ENCODE data around the gene NEURL1B.
A peak's percentile ranks its signal among the peaks of the same experiment; 100 is the strongest.

Gene NEURL1B

GRCh38 chr5:172664681-172665541 is 23.8 kb downstream of the NEURL1B start:
- no peak for DNase-seq (ENCODE audit: low read depth)
- TF ChIP-seq CTCF (IDR thresholded peaks at IDR 0.05; ENCODE audit: low read depth, low read length): no peak
- no peak for TF ChIP-seq MYC (IDR thresholded peaks at IDR 0.05; ENCODE audit: low read depth, low read length)
- TF ChIP-seq MAX (IDR thresholded peaks at IDR 0.05; ENCODE audit: low read depth, low read length): no peak
- no peak for TF ChIP-seq POLR2A (IDR thresholded peaks at IDR 0.05; ENCODE audit: extremely low read depth, insufficient read length)
- no peak overlapping the region for H3K4me3 ChIP-seq (ENCODE audit: low read depth, low read length)

- H3K4me3 ChIP-seq (ENCODE audit: low read depth, low read length): no peak overlapping the region
- no peak for TF ChIP-seq MYC (IDR thresholded peaks at IDR 0.05; ENCODE audit: low read depth, low read length)
- TF ChIP-seq CTCF (IDR thresholded peaks at IDR 0.05; ENCODE audit: low read depth, low read length): peak; percentile 2
- DNase-seq (ENCODE audit: low read depth): peak; percentile 36
These were observed 25.2 kb downstream of the NEURL1B start for GRCh38 chr5:172666251-172666650.

GRCh38 chr5:172667786-172668593 is 26.9 kb downstream of the NEURL1B start:
- no peak for TF ChIP-seq MYC (IDR thresholded peaks at IDR 0.05; ENCODE audit: low read depth, low read length)
- no peak for TF ChIP-seq MAX (IDR thresholded peaks at IDR 0.05; ENCODE audit: low read depth, low read length)
- no peak for TF ChIP-seq POLR2A (IDR thresholded peaks at IDR 0.05; ENCODE audit: extremely low read depth, insufficient read length)
- no peak for TF ChIP-seq CTCF (IDR thresholded peaks at IDR 0.05; ENCODE audit: low read depth, low read length)
- DNase-seq (ENCODE audit: low read depth): no peak
- H3K4me3 ChIP-seq (ENCODE audit: low read depth, low read length): no peak overlapping the region

GRCh38 chr5:172668594-172669071 is 27.6 kb downstream of the NEURL1B start:
- H3K4me3 ChIP-seq (ENCODE audit: low read depth, low read length): no peak overlapping the region
- no peak for DNase-seq (ENCODE audit: low read depth)
- TF ChIP-seq POLR2A (IDR thresholded peaks at IDR 0.05; ENCODE audit: extremely low read depth, insufficient read length): no peak
- no peak for TF ChIP-seq MYC (IDR thresholded peaks at IDR 0.05; ENCODE audit: low read depth, low read length)
- no peak for TF ChIP-seq CTCF (IDR thresholded peaks at IDR 0.05; ENCODE audit: low read depth, low read length)
- TF ChIP-seq MAX (IDR thresholded peaks at IDR 0.05; ENCODE audit: low read depth, low read length): no peak

- DNase-seq (ENCODE audit: low read depth): no peak
- no peak overlapping the region for H3K4me3 ChIP-seq (ENCODE audit: low read depth, low read length)
- TF ChIP-seq MAX (IDR thresholded peaks at IDR 0.05; ENCODE audit: low read depth, low read length) (no peak), MYC (IDR thresholded peaks at IDR 0.05; ENCODE audit: low read depth, low read length) (no peak), CTCF (IDR thresholded peaks at IDR 0.05; ENCODE audit: low read depth, low read length) (no peak), POLR2A (IDR thresholded peaks at IDR 0.05; ENCODE audit: extremely low read depth, insufficient read length) (no peak)
These were observed 28.4 kb downstream of the NEURL1B start for GRCh38 chr5:172669386-172670004.
